ENCODE data around the gene TMEM132E. TPM values are rescaled to one million over a fixed set of nuclear protein-coding genes. Genes with fewer than 3 reads are reported as not detected.

TMEM132E gene
- polyA plus RNA-seq, 2 of the 4 experiments (the other 2 are of a cell fraction), result not detected

GRCh38 chr17:34598161-34598776, 18.9 kb downstream of the TMEM132E start:
- ATAC-seq (no peak), DNase-seq (ENCODE audit: low read depth in 1 of 2, low spot score in 1 of 2) (no peak), FAIRE-seq (no peak)
- POLR2A ChIA-PET, result no interaction called here
- Histone ChIP-seq H3K9me3 (no peaks in the 10 kb centered on the region), H3K27ac (no peak overlapping the region), H3K4me1 (no peaks in the 10 kb centered on the region), H3K4me2 (no peak overlapping the region), H3K4me3 (no peak overlapping the region)
- TF ChIP-seq PHF8 (IDR thresholded peaks at IDR 0.05; ENCODE audit: borderline replicate concordance, low read depth) (no peak), MYC (IDR thresholded peaks at IDR 0.05; ENCODE audit: borderline replicate concordance, low read length) (no peak), MAX (IDR thresholded peaks at IDR 0.05) (no peak), ZSCAN20 (CRISPR knock-in tag; IDR thresholded peaks at IDR 0.05) (no peak), FOXS1 (CRISPR knock-in tag; IDR thresholded peaks at IDR 0.05) (no peak), FOSL2 (IDR thresholded peaks at IDR 0.05) (no peak), FOSL2 (CRISPR knock-in tag; IDR thresholded peaks at IDR 0.05) (no peak), POLR2A (IDR thresholded peaks at IDR 0.05; ENCODE audit: low read length) (no peak)
- TF ChIP-seq, protein P1, sequence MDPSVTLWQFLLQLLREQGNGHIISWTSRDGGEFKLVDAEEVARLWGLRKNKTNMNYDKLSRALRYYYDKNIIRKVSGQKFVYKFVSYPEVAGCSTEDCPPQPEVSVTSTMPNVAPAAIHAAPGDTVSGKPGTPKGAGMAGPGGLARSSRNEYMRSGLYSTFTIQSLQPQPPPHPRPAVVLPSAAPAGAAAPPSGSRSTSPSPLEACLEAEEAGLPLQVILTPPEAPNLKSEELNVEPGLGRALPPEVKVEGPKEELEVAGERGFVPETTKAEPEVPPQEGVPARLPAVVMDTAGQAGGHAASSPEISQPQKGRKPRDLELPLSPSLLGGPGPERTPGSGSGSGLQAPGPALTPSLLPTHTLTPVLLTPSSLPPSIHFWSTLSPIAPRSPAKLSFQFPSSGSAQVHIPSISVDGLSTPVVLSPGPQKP (IDR thresholded peaks at IDR 0.05; ENCODE audit: low read depth, low read length), result no peak
- CTCF ChIA-PET, result interaction anchor here (1.9 kb wide), 1 partner anchor 9 kb away, joined by 4 read pairs; no protein-coding TSS in a partner anchor
- 52% methylated on average over 2 of the region's 2 CpGs for WGBS (ENCODE audit: missing lambda C conversion rate)

GRCh38 chr17:34601416-34601815, 22.0 kb downstream of the TMEM132E start:
- FAIRE-seq (no peak), ATAC-seq (no peak), DNase-seq (ENCODE audit: low read depth in 1 of 2, low spot score in 1 of 2) (no peak)
- WGBS (ENCODE audit: missing lambda C conversion rate), result 32% methylated on average over 3 of the region's 3 CpGs
- no peak for TF ChIP-seq NR3C1 (IDR thresholded peaks at IDR 0.05)
- no peak for TF ChIP-seq POLR2AphosphoS2 (conservative IDR thresholded peaks at IDR 0.05; ENCODE audit: low read length)
- TF ChIP-seq EHMT2 (IDR thresholded peaks at IDR 0.05; ENCODE audit: low read depth), result no peak
- TF ChIP-seq TFCP2L1 (CRISPR knock-in tag; IDR thresholded peaks at IDR 0.05), result no peak
- TF ChIP-seq HDAC2 (IDR thresholded peaks at IDR 0.05), result no peak
- TF ChIP-seq CEBPB (IDR thresholded peaks at IDR 0.05), result no peak
- TF ChIP-seq PBX3 (IDR thresholded peaks at IDR 0.05), result no peak
- TF ChIP-seq NFE2L2 (conservative IDR thresholded peaks at IDR 0.05; ENCODE audit: low read length), result no peak
- no peak for TF ChIP-seq ZNF302 (CRISPR knock-in tag; IDR thresholded peaks at IDR 0.05)
- no peak for TF ChIP-seq E2F6 (IDR thresholded peaks at IDR 0.05; ENCODE audit: borderline replicate concordance, low read depth)
- TF ChIP-seq HOXA7 (CRISPR knock-in tag; IDR thresholded peaks at IDR 0.05), result no peak
- TF ChIP-seq NPAS2 (CRISPR knock-in tag; IDR thresholded peaks at IDR 0.05; ENCODE audit: borderline replicate concordance), result no peak
- no peak overlapping the region for H3K4me2 ChIP-seq
- POLR2A ChIA-PET, result no interaction called here
- CTCF ChIA-PET, result interaction anchor here (1.2 to 1.8 kb wide), 3 partner anchors 15 to 59 kb away, joined by 3 to 4 read pairs (median 4); no protein-coding TSS in a partner anchor
- no peak overlapping the region for H3K4me3 ChIP-seq
- no peak overlapping the region for H3K27ac ChIP-seq
- H3K4me1 ChIP-seq, result no peaks in the 10 kb centered on the region
- H3K9me3 ChIP-seq, result no peaks in the 10 kb centered on the region

DNA sequence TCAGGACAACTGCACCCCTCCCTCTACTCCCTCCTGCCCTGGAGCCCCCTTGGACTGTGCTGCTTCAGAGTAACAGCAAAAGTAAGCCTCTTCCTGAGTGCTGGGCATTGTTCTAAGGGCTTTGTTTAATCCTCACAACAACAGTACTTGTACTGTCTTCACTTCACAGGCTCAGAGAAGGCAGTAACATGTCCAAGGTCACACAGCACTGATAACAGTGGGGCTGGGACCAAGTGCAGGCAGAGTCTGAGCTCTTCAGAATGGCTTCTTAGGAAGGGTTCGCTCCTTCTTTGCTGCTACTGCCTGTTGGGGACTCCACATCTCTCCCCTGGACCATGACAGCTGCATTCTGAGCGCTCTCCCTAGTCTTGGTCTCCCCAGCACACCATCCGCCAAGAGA, 24.6 kb downstream of the TMEM132E start:
- ATAC-seq (no peak), DNase-seq (ENCODE audit: low read depth in 1 of 2, low spot score in 1 of 2) (no peak), FAIRE-seq (no peak)
- POLR2A ChIA-PET, result no interaction called here
- CTCF ChIA-PET, result interaction anchor here (1.1 to 2.6 kb wide), 3 partner anchors 27 to 61 kb away, joined by 4 to 7 read pairs (median 6); no protein-coding TSS in a partner anchor
- WGBS (ENCODE audit: missing lambda C conversion rate), result 21% methylated on average over 3 of the region's 3 CpGs
- Histone ChIP-seq H3K9me3 (no peaks in the 10 kb centered on the region), H3K4me3 (no peak overlapping the region), H3K4me2 (no peak overlapping the region), H3K27ac (no peak overlapping the region), H3K4me1 (no peaks in the 10 kb centered on the region)
- no peak for TF ChIP-seq RARB (CRISPR knock-in tag; IDR thresholded peaks at IDR 0.05)
- TF ChIP-seq, protein P2, sequence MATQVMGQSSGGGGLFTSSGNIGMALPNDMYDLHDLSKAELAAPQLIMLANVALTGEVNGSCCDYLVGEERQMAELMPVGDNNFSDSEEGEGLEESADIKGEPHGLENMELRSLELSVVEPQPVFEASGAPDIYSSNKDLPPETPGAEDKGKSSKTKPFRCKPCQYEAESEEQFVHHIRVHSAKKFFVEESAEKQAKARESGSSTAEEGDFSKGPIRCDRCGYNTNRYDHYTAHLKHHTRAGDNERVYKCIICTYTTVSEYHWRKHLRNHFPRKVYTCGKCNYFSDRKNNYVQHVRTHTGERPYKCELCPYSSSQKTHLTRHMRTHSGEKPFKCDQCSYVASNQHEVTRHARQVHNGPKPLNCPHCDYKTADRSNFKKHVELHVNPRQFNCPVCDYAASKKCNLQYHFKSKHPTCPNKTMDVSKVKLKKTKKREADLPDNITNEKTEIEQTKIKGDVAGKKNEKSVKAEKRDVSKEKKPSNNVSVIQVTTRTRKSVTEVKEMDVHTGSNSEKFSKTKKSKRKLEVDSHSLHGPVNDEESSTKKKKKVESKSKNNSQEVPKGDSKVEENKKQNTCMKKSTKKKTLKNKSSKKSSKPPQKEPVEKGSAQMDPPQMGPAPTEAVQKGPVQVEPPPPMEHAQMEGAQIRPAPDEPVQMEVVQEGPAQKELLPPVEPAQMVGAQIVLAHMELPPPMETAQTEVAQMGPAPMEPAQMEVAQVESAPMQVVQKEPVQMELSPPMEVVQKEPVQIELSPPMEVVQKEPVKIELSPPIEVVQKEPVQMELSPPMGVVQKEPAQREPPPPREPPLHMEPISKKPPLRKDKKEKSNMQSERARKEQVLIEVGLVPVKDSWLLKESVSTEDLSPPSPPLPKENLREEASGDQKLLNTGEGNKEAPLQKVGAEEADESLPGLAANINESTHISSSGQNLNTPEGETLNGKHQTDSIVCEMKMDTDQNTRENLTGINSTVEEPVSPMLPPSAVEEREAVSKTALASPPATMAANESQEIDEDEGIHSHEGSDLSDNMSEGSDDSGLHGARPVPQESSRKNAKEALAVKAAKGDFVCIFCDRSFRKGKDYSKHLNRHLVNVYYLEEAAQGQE (IDR thresholded peaks at IDR 0.05), result no peak
- TF ChIP-seq RNF2 (IDR thresholded peaks at IDR 0.05; ENCODE audit: borderline replicate concordance, low read depth), result no peak
- TF ChIP-seq ZNF302 (CRISPR knock-in tag; IDR thresholded peaks at IDR 0.05), result no peak
- no peak for TF ChIP-seq CHD4 (IDR thresholded peaks at IDR 0.05; ENCODE audit: borderline replicate concordance)
- no peak for TF ChIP-seq RAD21 (conservative IDR thresholded peaks at IDR 0.05 in 1 of 2, IDR thresholded peaks at IDR 0.05 in 1 of 2)
- TF ChIP-seq CBX2 (IDR thresholded peaks at IDR 0.05; ENCODE audit: borderline replicate concordance, low read depth), result no peak
- no peak for TF ChIP-seq NPAS2 (CRISPR knock-in tag; IDR thresholded peaks at IDR 0.05; ENCODE audit: borderline replicate concordance)
- TF ChIP-seq JUNB (IDR thresholded peaks at IDR 0.05), result no peak
- no peak for TF ChIP-seq CEBPB (IDR thresholded peaks at IDR 0.05)
- TF ChIP-seq FOSL2 (IDR thresholded peaks at IDR 0.05), result no peak
- TF ChIP-seq FOSL2 (CRISPR knock-in tag; IDR thresholded peaks at IDR 0.05), result no peak
- no peak for TF ChIP-seq PHF8 (IDR thresholded peaks at IDR 0.05; ENCODE audit: borderline replicate concordance, low read depth)
- no peak for TF ChIP-seq ESRRA (IDR thresholded peaks at IDR 0.05; ENCODE audit: borderline replicate concordance, low read length)
